PC-3 (cell line): ENCODE measurements around the gene EDIL3. TPM values are rescaled to one million over a fixed set of nuclear protein-coding genes. Genes with fewer than 3 reads are reported as not detected.

Experiments used
- ATAC-seq: fragments of 200-7000 bp; cut with Tn5 transposase; 2 replicates; pipeline ENCODE4 v1.9.1; 2020; ENCODE audit warnings: mild to moderate bottlenecking, moderate library complexity
- BruUV-seq: library from RNA; stranded (reverse); fragments of 400-500 nt; replicated peaks from 2 replicates; lab custom pipeline; 2021; lab: Mats Ljungman, UMichigan
- CTCF ChIA-PET: fragments of 300-600 bp; sonication (Branson Sonifier 250); formaldehyde crosslinking; loops from one replicate; lab custom pipeline; 2022; ENCODE audit warnings: antibody characterized with exemption; lab: Charles Lee
- POLR2A ChIA-PET: fragments of 300-600 bp; sonication (Branson Sonifier 250); formaldehyde crosslinking; loops from one replicate; lab custom pipeline; 2022; ENCODE audit warnings: antibody characterized with exemption; ENCODE audit not compliant: unreplicated experiment; lab: Charles Lee
- DNase-seq: peaks from one replicate; pipeline ENCODE4 v3.0.0-alpha.2; 2015
- H2AFZ ChIP-seq: fragments of 300-600 bp; sonication (generic); 2 replicates; pipeline ENCODE4 v1.6.0; 2016; ENCODE audit warnings: antibody characterized with exemption, low read length
- H3F3A ChIP-seq: fragments of 300-600 bp; sonication (generic); one replicate; pipeline ENCODE4 v1.6.0; 2017; ENCODE audit warnings: antibody characterized with exemption, low read length, control low read depth, mild to moderate bottlenecking; ENCODE audit not compliant: unreplicated experiment
- H3K27ac ChIP-seq: fragments of 300-600 bp; sonication (generic); 2 replicates; pipeline ENCODE4 v1.5.1; 2016; ENCODE audit warnings: mild to moderate bottlenecking, low read length
- H3K27me3 ChIP-seq: fragments of 300-600 bp; sonication (generic); 2 replicates; pipeline ENCODE4 v1.6.1; 2016; ENCODE audit warnings: low read length, mixed read lengths
- H3K36me3 ChIP-seq: fragments of 300-600 bp; sonication (generic); 2 replicates; pipeline ENCODE4 v1.6.1; 2016; ENCODE audit warnings: low read depth, mixed run types, low read length, mixed read lengths
- H3K4me1 ChIP-seq: fragments of 300-600 bp; sonication (generic); 2 replicates; pipeline ENCODE4 v1.5.1; 2016; ENCODE audit warnings: low read length; ENCODE audit not compliant: insufficient read depth
- H3K4me2 ChIP-seq: fragments of 300-600 bp; sonication (generic); 2 replicates; pipeline ENCODE4 v1.6.0; 2016; ENCODE audit warnings: low read length
- H3K4me3 ChIP-seq: fragments of 300-600 bp; sonication (generic); 2 replicates; pipeline ENCODE4 v1.5.1; 2016; ENCODE audit warnings: mild to moderate bottlenecking, low read length, mixed read lengths
- H3K79me2 ChIP-seq: fragments of 300-600 bp; sonication (generic); 2 replicates; pipeline ENCODE4 v1.6.1; 2017; ENCODE audit warnings: low read length, mixed read lengths
- H3K9ac ChIP-seq: fragments of 300-600 bp; sonication (generic); 2 replicates; pipeline ENCODE4 v1.6.0; 2016; ENCODE audit warnings: mild to moderate bottlenecking, low read length
- H3K9me2 ChIP-seq: fragments of 300-600 bp; sonication (generic); replicated peaks from 2 replicates; pipeline ENCODE4 v1.6.1; 2016; ENCODE audit warnings: mixed run types, low read length, mixed read lengths
- H3K9me3 ChIP-seq: fragments of 300-600 bp; sonication (generic); 2 replicates; pipeline ENCODE4 v1.6.1; 2016; ENCODE audit warnings: low read length, mixed read lengths
- H4K20me1 ChIP-seq: fragments of 300-600 bp; sonication (generic); 2 replicates; pipeline ENCODE4 v1.6.1; 2016; ENCODE audit warnings: low read length, mixed read lengths
- EZH2 ChIP-seq: fragments of 300-600 bp; sonication (generic); IDR thresholded peaks from one replicate; pipeline ENCODE4 v1.6.1; 2017; ENCODE audit warnings: antibody characterized with exemption, mild to moderate bottlenecking, low read length; ENCODE audit not compliant: unreplicated experiment
- EZH2phosphoT487 ChIP-seq: fragments of 300-600 bp; sonication (generic); IDR thresholded peaks from 2 replicates; pipeline ENCODE4 v1.6.1; 2018; ENCODE audit warnings: mild to moderate bottlenecking, antibody characterized with exemption, low read length, borderline replicate concordance
- intact Hi-C: fragments of 100-400 bp; cut with micrococcal nuclease; formaldehyde crosslinking; loops from 2 replicates; pipeline ENCODE4 v1.9.0; 2023
- total RNA-seq: library from RNA; depleted of rRNA; stranded (reverse); fragments of >200 nt; gene quantifications from 2 replicates; pipeline ENCODE4 v1.2.3, GENCODE V29; 2014
- TF ChIP-seq, protein P1 (sequence below): fragments of 300-600 bp; sonication (generic); conservative IDR thresholded peaks from 2 replicates; pipeline ENCODE4 v1.5.1; 2017; ENCODE audit warnings: antibody characterized with exemption, low read depth, mild to moderate bottlenecking, low read length

The EDIL3 gene
- total RNA-seq, 1 experiment from 2014 or later, result 13.8 TPM

GRCh38 chr5:84253946-84254345, 130.7 kb downstream of the EDIL3 start:
- no peak overlapping the region for H3K4me2 ChIP-seq
- H2AFZ ChIP-seq, result no peak overlapping the region
- H3K9ac ChIP-seq, result no peak overlapping the region
- no peaks in the 10 kb centered on the region for H3K9me2 ChIP-seq
- no peak overlapping the region for H3K27ac ChIP-seq
- no peaks in the 10 kb centered on the region for H3F3A ChIP-seq
- DNase-seq, result no peak
- intact Hi-C loops, result loop anchor here (5.0 kb wide), 1 partner anchor 327 kb away; no protein-coding TSS in a partner anchor
- TF ChIP-seq, protein P1, sequence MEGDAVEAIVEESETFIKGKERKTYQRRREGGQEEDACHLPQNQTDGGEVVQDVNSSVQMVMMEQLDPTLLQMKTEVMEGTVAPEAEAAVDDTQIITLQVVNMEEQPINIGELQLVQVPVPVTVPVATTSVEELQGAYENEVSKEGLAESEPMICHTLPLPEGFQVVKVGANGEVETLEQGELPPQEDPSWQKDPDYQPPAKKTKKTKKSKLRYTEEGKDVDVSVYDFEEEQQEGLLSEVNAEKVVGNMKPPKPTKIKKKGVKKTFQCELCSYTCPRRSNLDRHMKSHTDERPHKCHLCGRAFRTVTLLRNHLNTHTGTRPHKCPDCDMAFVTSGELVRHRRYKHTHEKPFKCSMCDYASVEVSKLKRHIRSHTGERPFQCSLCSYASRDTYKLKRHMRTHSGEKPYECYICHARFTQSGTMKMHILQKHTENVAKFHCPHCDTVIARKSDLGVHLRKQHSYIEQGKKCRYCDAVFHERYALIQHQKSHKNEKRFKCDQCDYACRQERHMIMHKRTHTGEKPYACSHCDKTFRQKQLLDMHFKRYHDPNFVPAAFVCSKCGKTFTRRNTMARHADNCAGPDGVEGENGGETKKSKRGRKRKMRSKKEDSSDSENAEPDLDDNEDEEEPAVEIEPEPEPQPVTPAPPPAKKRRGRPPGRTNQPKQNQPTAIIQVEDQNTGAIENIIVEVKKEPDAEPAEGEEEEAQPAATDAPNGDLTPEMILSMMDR, result no peak
- TF ChIP-seq EZH2 (no peak), EZH2phosphoT487 (no peak)
- POLR2A ChIA-PET, result no interaction called here
- CTCF ChIA-PET, result no interaction called here
- no peaks in the 10 kb centered on the region for H4K20me1 ChIP-seq
- H3K27me3 ChIP-seq, result no peaks in the 10 kb centered on the region
- no peak for ATAC-seq
- H3K79me2 ChIP-seq, result no peaks in the 10 kb centered on the region
- H3K36me3 ChIP-seq, result no peaks in the 10 kb centered on the region
- H3K9me3 ChIP-seq, result no peaks in the 10 kb centered on the region
- BruUV-seq, result no TSS peak
- peaks cover 21% of the 10 kb centered on the region for H3K4me1 ChIP-seq
- no peak overlapping the region for H3K4me3 ChIP-seq

- TF ChIP-seq EZH2phosphoT487 (no peak), EZH2 (no peak)
- TF ChIP-seq, protein P1, result no peak
- H3K9me2 ChIP-seq, result no peaks in the 10 kb centered on the region
- ChIA-PET POLR2A (no interaction called here), CTCF (interaction anchor here (0.6 kb wide), 2 partner anchors 15 to 185 kb away, joined by 3 read pairs; no protein-coding TSS in a partner anchor)
- no peak overlapping the region for H2AFZ ChIP-seq
- H3K79me2 ChIP-seq, result no peaks in the 10 kb centered on the region
- H3K9ac ChIP-seq, result no peak overlapping the region
- DNase-seq (no peak), ATAC-seq (no peak)
- H3K4me2 ChIP-seq, result no peak overlapping the region
- intact Hi-C loops, result loop anchor here (5.0 kb wide), 1 partner anchor 324 kb away; no protein-coding TSS in a partner anchor
- H3K4me1 ChIP-seq, result peaks cover 44% of the 10 kb centered on the region
- no peaks in the 10 kb centered on the region for H3K9me3 ChIP-seq
- no peak overlapping the region for H3K27ac ChIP-seq
- no peaks in the 10 kb centered on the region for H4K20me1 ChIP-seq
- H3K4me3 ChIP-seq, result no peak overlapping the region
- H3F3A ChIP-seq, result no peaks in the 10 kb centered on the region
- no peaks in the 10 kb centered on the region for H3K27me3 ChIP-seq
- no TSS peak for BruUV-seq
- no peaks in the 10 kb centered on the region for H3K36me3 ChIP-seq
Measured at GRCh38 chr5:84251503-84251902, 133.2 kb downstream of the EDIL3 start.

GRCh38 chr5:84249918-84250630, 134.6 kb downstream of the EDIL3 start:
- peak overlapping the region; percentile 77 for H3K4me2 ChIP-seq
- intact Hi-C loops, result loop anchor here (2.0 to 5.0 kb wide), 5 partner anchors 119 to 528 kb away; partner anchors contain the start of genes EDIL3 and HAPLN1
- DNase-seq (peak; percentile 84), ATAC-seq (peak; percentile 76)
- TF ChIP-seq EZH2phosphoT487 (no peak), EZH2 (no peak)
- TF ChIP-seq, protein P1, result no peak
- BruUV-seq, result no TSS peak
- ChIA-PET CTCF (no interaction called here), POLR2A (no interaction called here)
- H3K36me3 ChIP-seq, result no peaks in the 10 kb centered on the region
- H3K27me3 ChIP-seq, result no peaks in the 10 kb centered on the region
- H3K9me3 ChIP-seq, result no peaks in the 10 kb centered on the region
- peaks cover 54% of the 10 kb centered on the region for H3K4me1 ChIP-seq
- H3K4me3 ChIP-seq, result peak overlapping the region; percentile 47; the same call in 1 of the 2 replicates
- no peaks in the 10 kb centered on the region for H3K79me2 ChIP-seq
- H2AFZ ChIP-seq, result no peak overlapping the region
- H3K9me2 ChIP-seq, result no peaks in the 10 kb centered on the region
- peak overlapping the region; percentile 58 for H3K27ac ChIP-seq
- no peaks in the 10 kb centered on the region for H3F3A ChIP-seq
- peak overlapping the region; percentile 12; the same call in 1 of the 2 replicates for H3K9ac ChIP-seq
- no peaks in the 10 kb centered on the region for H4K20me1 ChIP-seq
